Heart left ventricle (tissue), 16 donors: ENCODE results near the gene PYURF. TPM values are rescaled to one million over a fixed set of nuclear protein-coding genes. Genes with fewer than 3 reads are reported as not detected.

Source experiments
- ATAC-seq, 4 donors: fragments of 200-7000 bp; cut with Tn5 transposase; one replicate each; pipeline ENCODE4 v1.9.1; 2020 to 2022; ENCODE audit warnings: moderate library complexity in 4 of 4, mild to moderate bottlenecking in 3 of 4, moderate number of reproducible peaks in 1 of 4
- DNase-seq, 5 donors: peaks; one replicate each; pipeline ENCODE4 v3.0.0-alpha.2; 2020
- H3K27ac ChIP-seq, 12 donors: fragments of 200-600 bp; sonication (generic) in 4 of 12; one replicate each; pipeline versions ENCODE4 v1.5.0 to v1.8.0; 2016 to 2022; ENCODE audit warnings: mild to moderate bottlenecking in 2 of 12
- H3K27me3 ChIP-seq, 9 donors: fragments of 200-600 bp; sonication (generic) in 2 of 9; one replicate each; pipeline versions ENCODE4 v1.5.1 to v1.8.0; 2016 to 2022; ENCODE audit warnings: mild to moderate bottlenecking in 3 of 9
- H3K36me3 ChIP-seq, 9 donors: fragments of 200-600 bp; sonication (generic) in 2 of 9; one replicate each; pipeline versions ENCODE4 v1.5.0 to v1.8.0; 2018 to 2022; ENCODE audit warnings: mild to moderate bottlenecking in 2 of 9
- H3K4me1 ChIP-seq, 12 donors: fragments of 200-600 bp; sonication (generic) in 4 of 12; one replicate each; pipeline versions ENCODE4 v1.5.0 to v1.8.0; 2016 to 2022; ENCODE audit warnings: mild to moderate bottlenecking in 3 of 12
- H3K4me3 ChIP-seq, 12 donors: fragments of 200-600 bp; sonication (generic) in 4 of 12; one replicate each; pipeline versions ENCODE4 v1.5.0 to v1.8.0; 2017 to 2022; ENCODE audit warnings: mild to moderate bottlenecking in 9 of 12, moderate library complexity in 4 of 12
- H3K9me3 ChIP-seq, 12 donors: fragments of 200-600 bp; sonication (generic) in 4 of 12; one replicate each; pipeline versions ENCODE4 v1.5.0 to v1.8.0; 2016 to 2022; ENCODE audit warnings: mild to moderate bottlenecking in 1 of 12
- POLR2A ChIP-seq, 2 donors: fragments of 450-650 bp; IDR thresholded peaks; one replicate each; pipeline ENCODE4 v1.6.1; 2017; ENCODE audit warnings: antibody characterized with exemption in 2 of 2, mild to moderate bottlenecking in 2 of 2, moderate library complexity in 2 of 2
- WGBS, 4 donors: extraction: QIAGEN DNeasy Blood & Tissue Kit in 2 of 4; methylation state at CpG; one replicate each; pipeline versions ENCODE4 v1.1.5 to v1.1.7; 2013 to 2018; 5-methylcytosine and 5-hydroxymethylcytosine counted together
- intact Hi-C, 10 donors: fragments of 100-400 bp; cut with DNase I; formaldehyde crosslinking; loops; one replicate each; pipeline versions ENCODE4 v1.11.1 to v1.14.2; 2022
- polyA plus RNA-seq, 2 donors: library from polyadenylated mRNA; stranded (reverse); fragments of 200-250 nt; gene quantifications; one replicate each; pipeline ENCODE4 v1.2.3, GENCODE V29; 2013
- total RNA-seq, 9 donors: library from RNA; depleted of rRNA in 2 of 9; stranded (reverse); fragments of >200 nt in 2 of 9; fragmentation: NEBNext Ultra II Directional in 3 of 9; extraction: Animal tissue kit (Norgen Biotek cat#: 25700) in 3 of 9; gene quantifications; one replicate each; pipeline versions ENCODE4 v1.1.0 to v1.2.4, GENCODE V29; 2016 to 2023
- TF ChIP-seq, protein P1 (sequence below), 12 donors: fragments of 200-600 bp; sonication (generic) in 4 of 12; IDR thresholded peaks; one replicate each; pipeline versions ENCODE4 v1.5.0 to v1.8.0; 2018 to 2022; ENCODE audit warnings: antibody characterized with exemption in 12 of 12, mild to moderate bottlenecking in 5 of 12
- donor health status: ischemic (EF 13 %, LVEDD 7.1; RV severe dilation, severe dysfunction).
- donor health status: healthy with polysubstance abuse.
- donor health status: DM: no; HTN: yes; CAD: no.
- donor health status: DM: no; HTN: no; CAD: no.
- donor health status: ischemic (EF 25% LVEDD 6.9; RV normal size, moderate dysfunction).
- donor health status: ischemic (EF 25% LVEDD 5.7; RV mildly dilated, moderate dysfunction).
- donor health status: healthy.
- donor health status: DM: yes; HTN: yes; CAD: no.
- donor health status: ischemic (EF 35%, LVEDD 5.7; RV mildly dilated, moderate dysfunction).
- donor health status: nonischemic (EF 11% LVEDD 7.7; RV severe dilation, severe dysfunction).
- donor health status: DM: yes; HTN: yes; CAD: no.
- donor health status: PGD.
- donor health status: ischemic (EF 29% LVEDD 5.4; RV normal size, mild dysfunction).
- donor health status: nonischemic (EF 23%, LVEDD 6.1; RV moderate dilation, normal function).

The PYURF gene
- total and polyA plus RNA-seq, 11 donors, result 46.3 to 102 (median 55.7) TPM

DNA sequence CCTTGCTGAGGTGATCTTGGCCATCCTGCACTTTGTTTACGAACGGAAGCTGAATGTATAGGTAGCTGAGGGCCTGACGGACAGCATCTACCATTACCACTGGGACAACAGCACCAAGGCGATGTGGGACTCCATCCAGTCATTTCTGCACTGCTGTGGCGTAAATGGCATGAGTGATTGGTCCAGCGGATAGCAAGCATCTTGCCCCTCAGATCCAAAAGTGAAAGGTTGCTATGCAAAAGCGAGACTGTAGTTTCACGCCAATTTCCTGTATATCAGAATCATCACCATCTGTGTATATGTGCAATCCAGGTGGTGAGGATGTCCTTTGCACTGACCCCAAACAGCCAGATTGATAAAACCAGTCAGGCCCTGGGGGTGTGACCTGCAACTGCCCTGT is 4.2 kb upstream of the PYURF start:
- WGBS, 4 donors, result 91 to 97% (median 93%) methylated on average over 8 of the region's 8 CpGs
- ATAC-seq, result no peak
- H3K27me3 ChIP-seq, result no peaks in the 10 kb centered on the region
- TF ChIP-seq, protein P1, sequence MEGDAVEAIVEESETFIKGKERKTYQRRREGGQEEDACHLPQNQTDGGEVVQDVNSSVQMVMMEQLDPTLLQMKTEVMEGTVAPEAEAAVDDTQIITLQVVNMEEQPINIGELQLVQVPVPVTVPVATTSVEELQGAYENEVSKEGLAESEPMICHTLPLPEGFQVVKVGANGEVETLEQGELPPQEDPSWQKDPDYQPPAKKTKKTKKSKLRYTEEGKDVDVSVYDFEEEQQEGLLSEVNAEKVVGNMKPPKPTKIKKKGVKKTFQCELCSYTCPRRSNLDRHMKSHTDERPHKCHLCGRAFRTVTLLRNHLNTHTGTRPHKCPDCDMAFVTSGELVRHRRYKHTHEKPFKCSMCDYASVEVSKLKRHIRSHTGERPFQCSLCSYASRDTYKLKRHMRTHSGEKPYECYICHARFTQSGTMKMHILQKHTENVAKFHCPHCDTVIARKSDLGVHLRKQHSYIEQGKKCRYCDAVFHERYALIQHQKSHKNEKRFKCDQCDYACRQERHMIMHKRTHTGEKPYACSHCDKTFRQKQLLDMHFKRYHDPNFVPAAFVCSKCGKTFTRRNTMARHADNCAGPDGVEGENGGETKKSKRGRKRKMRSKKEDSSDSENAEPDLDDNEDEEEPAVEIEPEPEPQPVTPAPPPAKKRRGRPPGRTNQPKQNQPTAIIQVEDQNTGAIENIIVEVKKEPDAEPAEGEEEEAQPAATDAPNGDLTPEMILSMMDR (IDR thresholded peaks at IDR 0.05), result no peak
- TF ChIP-seq POLR2A (IDR thresholded peaks at IDR 0.05), result no peak
- no peak for DNase-seq
- no peak overlapping the region for H3K27ac ChIP-seq
- intact Hi-C loops, result loop anchor here in 6 of 10 donors (5.0 to 10.0 kb wide), 6 partner anchors 65 to 673 kb away; partner anchors contain the start of gene HERC3 (in 1 of the 6)
- H3K4me1 ChIP-seq, result peaks cover 0 to 29% (median 13%) of the 10 kb centered on the region in 12 donors
- H3K9me3 ChIP-seq, result no peaks in the 10 kb centered on the region
- no peak overlapping the region for H3K4me3 ChIP-seq
- H3K36me3 ChIP-seq, result no peaks in the 10 kb centered on the region

DNA sequence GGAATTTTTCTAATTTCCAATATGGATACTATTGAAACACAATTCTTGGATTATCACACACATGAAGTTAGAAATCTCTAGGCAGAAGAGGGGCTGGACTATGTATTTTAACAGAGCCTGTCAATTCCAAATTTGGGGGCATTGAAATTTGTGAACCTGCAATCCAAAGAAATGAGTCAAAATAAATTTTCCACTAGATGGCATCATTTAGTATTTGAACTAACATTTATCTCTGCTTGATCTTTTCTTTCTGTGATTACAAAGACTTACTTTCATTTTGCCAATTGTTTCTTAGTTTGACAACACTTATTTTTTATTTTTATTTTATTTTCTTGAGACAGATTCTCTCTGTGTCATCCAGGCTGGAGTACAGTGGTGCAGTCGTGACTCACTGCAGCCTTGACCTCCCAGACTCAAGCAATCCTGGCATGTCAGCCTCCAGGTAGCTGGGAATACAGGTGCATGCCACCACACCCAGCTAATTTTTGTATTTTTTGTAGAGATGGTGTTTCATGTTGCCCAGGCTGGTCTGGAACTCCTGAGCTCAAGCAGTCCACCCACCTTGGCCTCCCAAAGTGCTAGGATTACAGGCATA is 2.7 kb upstream of the PYURF start:
- DNase-seq (no peak), ATAC-seq (no peak)
- Histone ChIP-seq H3K36me3 (peaks cover 0 to 7% (median 4%) of the 10 kb centered on the region in 9 donors), H3K27ac (peak overlapping the region in 2 of 12 donors; percentile 15 to 85), H3K27me3 (no peaks in the 10 kb centered on the region), H3K4me1 (peaks cover 0 to 43% (median 19%) of the 10 kb centered on the region in 12 donors), H3K4me3 (no peak overlapping the region), H3K9me3 (no peaks in the 10 kb centered on the region)
- no peak for TF ChIP-seq POLR2A (IDR thresholded peaks at IDR 0.05)
- TF ChIP-seq, protein P1 (IDR thresholded peaks at IDR 0.05), result peak in 9 of 12 donors; percentile 8 to 47 (median 22)
- WGBS, 4 donors, result 65 to 76% (median 73%) methylated on average over 1 of the region's 1 CpG
- intact Hi-C loops, result loop anchor here in 6 of 10 donors (5.0 to 10.0 kb wide), 6 partner anchors 66 to 672 kb away; partner anchors contain the start of gene HERC3 (in 1 of the 6)

DNA sequence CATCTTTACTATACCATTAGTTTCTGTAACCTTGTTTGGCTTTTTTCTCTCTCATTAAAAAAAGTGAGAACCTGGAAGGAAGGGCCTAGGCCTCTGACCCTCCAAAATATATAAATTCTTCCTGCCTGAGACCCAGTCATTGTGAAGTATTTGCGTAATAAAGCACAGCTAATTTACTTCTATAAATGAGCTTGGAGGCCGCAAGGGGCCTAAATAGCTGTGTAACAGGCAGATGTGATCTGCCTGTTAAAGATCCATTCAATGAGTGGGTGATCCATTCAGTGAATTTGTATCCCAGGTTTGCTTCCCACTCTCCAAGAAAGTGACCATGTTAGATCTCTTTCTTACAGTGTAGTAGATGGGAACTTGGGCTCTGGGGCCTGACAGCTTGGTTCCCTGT is 595 bp upstream of the PYURF start:
- peak in 1 of 4 donors; percentile 4 for ATAC-seq
- WGBS, 4 donors, result 58 to 72% (median 65%) methylated on average over 2 of the region's 2 CpGs
- TF ChIP-seq, protein P1 (IDR thresholded peaks at IDR 0.05), result no peak
- TF ChIP-seq POLR2A (IDR thresholded peaks at IDR 0.05), result no peak
- H3K4me3 ChIP-seq, result peak overlapping the region; percentile 66 to 96 (median 90)
- intact Hi-C loops, result loop anchor here in 5 of 10 donors (5.0 to 10.0 kb wide), 7 partner anchors 67 to 669 kb away; partner anchors contain the start of genes HERC3 (in 1 of the 5) and HERC5 (in 1 of the 5)
- H3K4me1 ChIP-seq, result peaks cover 0 to 45% (median 19%) of the 10 kb centered on the region in 12 donors
- no peak for DNase-seq
- no peaks in the 10 kb centered on the region for H3K9me3 ChIP-seq
- H3K27me3 ChIP-seq, result no peaks in the 10 kb centered on the region
- peak overlapping the region; percentile 60 to 94 (median 86) for H3K27ac ChIP-seq
- H3K36me3 ChIP-seq, result peaks cover 0 to 28% (median 20%) of the 10 kb centered on the region in 9 donors

DNA sequence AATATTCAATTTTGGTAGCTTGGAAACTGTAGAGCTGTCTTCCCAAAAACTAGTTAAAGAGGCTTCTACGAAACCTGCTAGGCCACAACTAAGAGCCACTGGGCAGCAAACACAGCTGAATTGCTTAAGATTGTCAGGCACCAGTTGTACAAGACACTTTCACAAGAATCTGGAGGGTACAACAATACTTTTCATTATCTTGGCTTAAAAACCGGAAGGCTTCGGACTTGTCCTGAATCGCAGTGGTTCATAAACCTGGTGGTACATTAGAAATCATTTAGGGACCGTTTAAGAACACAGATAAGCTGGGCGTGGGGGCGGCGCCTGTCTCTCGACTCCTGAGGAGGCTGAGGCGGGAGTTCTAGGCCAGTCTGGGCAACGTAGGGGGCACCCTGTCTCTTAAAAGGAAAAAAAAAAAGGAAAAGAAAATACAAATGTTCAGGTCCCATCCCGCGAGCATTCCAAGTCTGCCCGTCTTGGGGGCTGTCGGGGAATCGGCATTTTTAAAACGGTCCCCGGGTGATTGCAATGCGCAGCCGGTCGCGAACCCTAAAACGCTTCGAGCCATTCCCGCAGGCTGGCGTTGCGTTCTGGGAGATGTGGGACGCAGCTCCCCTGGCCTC is 763 bp downstream of the PYURF start:
- no peaks in the 10 kb centered on the region for H3K9me3 ChIP-seq
- ATAC-seq (peak in 3 of 4 donors; percentile 12 to 46 (median 14)), DNase-seq (peak in 4 of 5 donors; percentile 17 to 51 (median 34))
- H3K4me1 ChIP-seq, result peaks cover 0 to 45% (median 19%) of the 10 kb centered on the region in 12 donors
- H3K4me3 ChIP-seq, result peak overlapping the region; percentile 66 to 96 (median 90)
- peak overlapping the region; percentile 60 to 94 (median 86) for H3K27ac ChIP-seq
- 1% methylated on average over 28 of the region's 28 CpGs for WGBS, 4 donors
- no peaks in the 10 kb centered on the region for H3K27me3 ChIP-seq
- no peak for TF ChIP-seq POLR2A (IDR thresholded peaks at IDR 0.05)
- TF ChIP-seq, protein P1 (IDR thresholded peaks at IDR 0.05), result no peak
- intact Hi-C loops, result loop anchor here in 5 of 10 donors (5.0 to 10.0 kb wide), 7 partner anchors 66 to 668 kb away; partner anchors contain the start of genes HERC3 (in 1 of the 5) and HERC5 (in 1 of the 5)
- H3K36me3 ChIP-seq, result peaks cover 0 to 38% (median 20%) of the 10 kb centered on the region in 9 donors
